ENCODE data around the gene BSN. TPM values are rescaled to one million over a fixed set of nuclear protein-coding genes. Genes with fewer than 3 reads are reported as not detected.

BSN gene
- polyA plus RNA-seq, 1 donor (not counting 4 experiments of a cell fraction or from before 2014, with no cell fraction given): under 0.01 TPM

GRCh38 chr3:49531218-49531617, 23.1 kb upstream of the BSN start:
- no peak overlapping the region for H2AFZ ChIP-seq (ENCODE audit: control insufficient read depth, low read length)
- H3K4me1 ChIP-seq (ENCODE audit: control insufficient read depth, extremely low read depth, insufficient read depth, low read length): no peaks in the 10 kb centered on the region
- H4K20me1 ChIP-seq (ENCODE audit: control insufficient read depth, extremely low read depth, insufficient read depth, low read length): no peaks in the 10 kb centered on the region
- H3K4me3 ChIP-seq (ENCODE audit: control insufficient read depth in 2 of 3, extremely low read depth in 1 of 3, insufficient read depth in 2 of 3, low read depth in 1 of 3, low read length in 3 of 3): no peak overlapping the region
- DNase-seq (ENCODE audit: low read depth, low spot score): no peak
- H3K9me3 ChIP-seq (ENCODE audit: control insufficient read depth, low read depth, low read length): no peaks in the 10 kb centered on the region
- H3K27me3 ChIP-seq (ENCODE audit: control insufficient read depth, extremely low read depth, insufficient read depth, low read length): no peaks in the 10 kb centered on the region
- no peak for FAIRE-seq
- peaks cover 16 to 19% of the 10 kb centered on the region in 2 experiments for H3K36me3 ChIP-seq (ENCODE audit: control insufficient read depth in 2 of 2, extremely low read depth in 1 of 2, insufficient read depth in 2 of 2, low read length in 2 of 2)
- TF ChIP-seq EZH2 (IDR thresholded peaks at IDR 0.05; ENCODE audit: low read length) (no peak), CTCF (optimal IDR thresholded peaks at IDR 0.05 in 1 of 3, IDR thresholded peaks at IDR 0.05 in 1 of 3, conservative IDR thresholded peaks at IDR 0.05 in 1 of 3; ENCODE audit: extremely low read depth in 1 of 3, insufficient read depth in 2 of 3, low read length in 3 of 3) (no peak)
- dilution Hi-C loops (cut with MboI; ENCODE audit: extremely low pct_ligation_motif_present, low sequenced_read_pairs): no loop called here
- H3K79me2 ChIP-seq (ENCODE audit: control insufficient read depth, insufficient read depth, low read length): no peaks in the 10 kb centered on the region
- H3K9me1 ChIP-seq (ENCODE audit: control insufficient read depth, extremely low read depth, insufficient read depth, low read length): peaks cover 2% of the 10 kb centered on the region
- no peak overlapping the region for H3K4me2 ChIP-seq (ENCODE audit: control insufficient read depth, extremely low read depth, insufficient read depth, low read depth, low read length)
- no peak overlapping the region for H3K27ac ChIP-seq (ENCODE audit: control insufficient read depth, insufficient read depth, low read length)
- H3K9ac ChIP-seq (ENCODE audit: control insufficient read depth, extremely low read depth, insufficient read depth, low read length): no peak overlapping the region

DNA sequence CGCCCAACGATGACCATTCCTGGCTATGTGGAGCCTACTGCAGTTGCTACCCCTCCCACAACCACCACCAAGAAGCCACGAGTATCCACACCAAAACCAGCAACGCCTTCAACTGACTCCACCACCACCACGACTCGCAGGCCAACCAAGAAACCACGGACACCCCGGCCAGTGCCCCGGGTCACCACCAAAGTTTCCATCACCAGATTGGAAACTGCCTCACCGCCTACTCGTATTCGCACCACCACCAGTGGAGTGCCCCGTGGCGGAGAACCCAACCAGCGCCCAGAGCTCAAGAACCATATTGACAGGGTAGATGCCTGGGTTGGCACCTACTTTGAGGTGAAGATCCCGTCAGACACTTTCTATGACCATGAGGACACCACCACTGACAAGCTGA, 22.6 kb upstream of the BSN start:
- Histone ChIP-seq H4K20me1 (ENCODE audit: control insufficient read depth, extremely low read depth, insufficient read depth, low read length) (no peaks in the 10 kb centered on the region), H2AFZ (ENCODE audit: control insufficient read depth, low read length) (no peak overlapping the region), H3K27ac (ENCODE audit: control insufficient read depth, insufficient read depth, low read length) (no peak overlapping the region), H3K4me3 (ENCODE audit: control insufficient read depth in 2 of 3, extremely low read depth in 1 of 3, insufficient read depth in 2 of 3, low read depth in 1 of 3, low read length in 3 of 3) (no peak overlapping the region), H3K27me3 (ENCODE audit: control insufficient read depth, extremely low read depth, insufficient read depth, low read length) (no peaks in the 10 kb centered on the region), H3K9me1 (ENCODE audit: control insufficient read depth, extremely low read depth, insufficient read depth, low read length) (peaks cover 2% of the 10 kb centered on the region), H3K4me2 (ENCODE audit: control insufficient read depth, extremely low read depth, insufficient read depth, low read depth, low read length) (no peak overlapping the region), H3K9me3 (ENCODE audit: control insufficient read depth, low read depth, low read length) (no peaks in the 10 kb centered on the region), H3K4me1 (ENCODE audit: control insufficient read depth, extremely low read depth, insufficient read depth, low read length) (no peaks in the 10 kb centered on the region), H3K9ac (ENCODE audit: control insufficient read depth, extremely low read depth, insufficient read depth, low read length) (no peak overlapping the region), H3K36me3 (ENCODE audit: control insufficient read depth in 2 of 2, extremely low read depth in 1 of 2, insufficient read depth in 2 of 2, low read length in 2 of 2) (peaks cover 16 to 19% of the 10 kb centered on the region in 2 experiments), H3K79me2 (ENCODE audit: control insufficient read depth, insufficient read depth, low read length) (no peaks in the 10 kb centered on the region)
- DNase-seq (ENCODE audit: low read depth, low spot score) (no peak), FAIRE-seq (no peak)
- TF ChIP-seq CTCF (optimal IDR thresholded peaks at IDR 0.05 in 1 of 3, IDR thresholded peaks at IDR 0.05 in 1 of 3, conservative IDR thresholded peaks at IDR 0.05 in 1 of 3; ENCODE audit: extremely low read depth in 1 of 3, insufficient read depth in 2 of 3, low read length in 3 of 3) (no peak), EZH2 (IDR thresholded peaks at IDR 0.05; ENCODE audit: low read length) (no peak)
- dilution Hi-C loops (cut with MboI; ENCODE audit: extremely low pct_ligation_motif_present, low sequenced_read_pairs): no loop called here
